ENCODE results near the gene MPPED1.

GRCh38 chr22:43390872-43391271 is 20.9 kb upstream of the MPPED1 start:
- TF ChIP-seq CTCF (conservative IDR thresholded peaks at IDR 0.05; ENCODE audit: low read length) (no peak), EZH2phosphoT487 (IDR thresholded peaks at IDR 0.05; ENCODE audit: borderline replicate concordance) (no peak)

All from Loucy (cell line).